Measurements from ENCODE around the gene TRA2A.

The TRA2A gene

GRCh38 chr7:23467291-23467805, 64.4 kb downstream of the TRA2A start:
- TF ChIP-seq, protein P1, sequence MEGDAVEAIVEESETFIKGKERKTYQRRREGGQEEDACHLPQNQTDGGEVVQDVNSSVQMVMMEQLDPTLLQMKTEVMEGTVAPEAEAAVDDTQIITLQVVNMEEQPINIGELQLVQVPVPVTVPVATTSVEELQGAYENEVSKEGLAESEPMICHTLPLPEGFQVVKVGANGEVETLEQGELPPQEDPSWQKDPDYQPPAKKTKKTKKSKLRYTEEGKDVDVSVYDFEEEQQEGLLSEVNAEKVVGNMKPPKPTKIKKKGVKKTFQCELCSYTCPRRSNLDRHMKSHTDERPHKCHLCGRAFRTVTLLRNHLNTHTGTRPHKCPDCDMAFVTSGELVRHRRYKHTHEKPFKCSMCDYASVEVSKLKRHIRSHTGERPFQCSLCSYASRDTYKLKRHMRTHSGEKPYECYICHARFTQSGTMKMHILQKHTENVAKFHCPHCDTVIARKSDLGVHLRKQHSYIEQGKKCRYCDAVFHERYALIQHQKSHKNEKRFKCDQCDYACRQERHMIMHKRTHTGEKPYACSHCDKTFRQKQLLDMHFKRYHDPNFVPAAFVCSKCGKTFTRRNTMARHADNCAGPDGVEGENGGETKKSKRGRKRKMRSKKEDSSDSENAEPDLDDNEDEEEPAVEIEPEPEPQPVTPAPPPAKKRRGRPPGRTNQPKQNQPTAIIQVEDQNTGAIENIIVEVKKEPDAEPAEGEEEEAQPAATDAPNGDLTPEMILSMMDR (IDR thresholded peaks at IDR 0.05; ENCODE audit: insufficient read depth, low read depth, low read length, missing control alignments), result no peak
- H3K4me3 ChIP-seq (ENCODE audit: low read depth, low read length), result peak overlapping the region; percentile 98
- no peak for DNase-seq (ENCODE audit: low read depth)

GRCh38 chr7:23462846-23463245, 68.9 kb downstream of the TRA2A start:
- TF ChIP-seq, protein P1 (IDR thresholded peaks at IDR 0.05; ENCODE audit: insufficient read depth, low read depth, low read length, missing control alignments), result no peak
- DNase-seq (ENCODE audit: low read depth), result no peak
- no peak overlapping the region for H3K4me3 ChIP-seq (ENCODE audit: low read depth, low read length)

GRCh38 chr7:23458044-23458443, 73.7 kb downstream of the TRA2A start:
- no peak for DNase-seq (ENCODE audit: low read depth)
- H3K4me3 ChIP-seq (ENCODE audit: low read depth, low read length), result no peak overlapping the region
- TF ChIP-seq, protein P1 (IDR thresholded peaks at IDR 0.05; ENCODE audit: insufficient read depth, low read depth, low read length, missing control alignments), result no peak

DNA sequence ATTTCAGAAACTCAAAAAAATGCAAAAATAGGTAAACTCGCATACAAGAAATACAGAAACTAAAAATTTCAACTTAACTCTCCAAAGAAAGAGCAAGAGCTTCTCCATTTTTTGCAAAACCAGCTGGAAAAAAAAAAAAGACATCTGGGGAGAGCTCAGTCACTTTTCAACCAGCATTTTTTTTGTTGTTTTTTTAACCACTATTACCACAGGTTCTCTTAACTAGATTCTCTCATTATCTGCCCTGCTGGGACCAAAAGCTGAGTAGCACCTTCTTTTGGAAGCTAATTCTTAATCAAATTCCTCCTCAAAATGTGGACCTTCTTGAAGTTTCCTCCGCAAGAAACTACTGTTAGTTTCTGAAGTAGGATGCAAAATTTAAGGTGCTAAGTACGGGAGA, 75.7 kb downstream of the TRA2A start:
- H3K4me3 ChIP-seq (ENCODE audit: low read depth, low read length), result no peak overlapping the region
- TF ChIP-seq, protein P1 (IDR thresholded peaks at IDR 0.05; ENCODE audit: insufficient read depth, low read depth, low read length, missing control alignments), result no peak
- DNase-seq (ENCODE audit: low read depth), result no peak

GRCh38 chr7:23454881-23455526, 76.8 kb downstream of the TRA2A start:
- H3K4me3 ChIP-seq (ENCODE audit: low read depth, low read length), result no peak overlapping the region
- DNase-seq (ENCODE audit: low read depth), result no peak
- TF ChIP-seq, protein P1 (IDR thresholded peaks at IDR 0.05; ENCODE audit: insufficient read depth, low read depth, low read length, missing control alignments), result no peak

Data from GM12865 (cell line).